ENCODE data around the gene SBF2. TPM values are rescaled to one million over a fixed set of nuclear protein-coding genes. Genes with fewer than 3 reads are reported as not detected.

SBF2 gene
- total RNA-seq, 1 donor from 2014 or later: 12.0 TPM

DNA sequence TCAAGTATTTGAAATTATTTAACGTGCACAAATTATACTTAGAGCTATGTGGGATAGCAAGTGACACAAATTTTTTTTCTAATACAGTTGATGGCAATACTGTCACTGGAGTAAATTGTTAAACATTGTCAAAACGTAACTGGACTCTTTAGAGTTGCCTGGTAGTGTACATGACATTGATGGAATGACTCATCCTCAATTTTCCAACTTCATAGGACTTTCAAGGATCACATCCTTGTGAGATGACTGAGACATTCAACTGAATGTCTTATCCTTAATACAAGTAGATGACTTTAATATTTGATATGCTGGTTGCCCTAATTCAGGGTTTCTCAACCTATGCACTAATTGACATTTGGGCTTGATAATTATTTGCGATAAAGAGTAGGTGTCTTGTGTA lies 320.1 kb downstream of the SBF2 start:
- no peaks in the 10 kb centered on the region for H3K9me3 Mint-ChIP-seq
- ChIA-PET CTCF (interaction anchor here (0.6 to 6.2 kb wide), 7 partner anchors 11 to 439 kb away, joined by 3 to 76 read pairs (median 5); no protein-coding TSS in a partner anchor), POLR2A (interaction anchor here (1.1 to 1.5 kb wide), 2 partner anchors 219 to 222 kb away, joined by 3 read pairs; no protein-coding TSS in a partner anchor)
- TF ChIP-seq, protein P1, sequence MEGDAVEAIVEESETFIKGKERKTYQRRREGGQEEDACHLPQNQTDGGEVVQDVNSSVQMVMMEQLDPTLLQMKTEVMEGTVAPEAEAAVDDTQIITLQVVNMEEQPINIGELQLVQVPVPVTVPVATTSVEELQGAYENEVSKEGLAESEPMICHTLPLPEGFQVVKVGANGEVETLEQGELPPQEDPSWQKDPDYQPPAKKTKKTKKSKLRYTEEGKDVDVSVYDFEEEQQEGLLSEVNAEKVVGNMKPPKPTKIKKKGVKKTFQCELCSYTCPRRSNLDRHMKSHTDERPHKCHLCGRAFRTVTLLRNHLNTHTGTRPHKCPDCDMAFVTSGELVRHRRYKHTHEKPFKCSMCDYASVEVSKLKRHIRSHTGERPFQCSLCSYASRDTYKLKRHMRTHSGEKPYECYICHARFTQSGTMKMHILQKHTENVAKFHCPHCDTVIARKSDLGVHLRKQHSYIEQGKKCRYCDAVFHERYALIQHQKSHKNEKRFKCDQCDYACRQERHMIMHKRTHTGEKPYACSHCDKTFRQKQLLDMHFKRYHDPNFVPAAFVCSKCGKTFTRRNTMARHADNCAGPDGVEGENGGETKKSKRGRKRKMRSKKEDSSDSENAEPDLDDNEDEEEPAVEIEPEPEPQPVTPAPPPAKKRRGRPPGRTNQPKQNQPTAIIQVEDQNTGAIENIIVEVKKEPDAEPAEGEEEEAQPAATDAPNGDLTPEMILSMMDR (IDR thresholded peaks at IDR 0.05): no peak
- DNase-seq (no peak), ATAC-seq (ENCODE audit: low read depth) (no peak)
- no peaks in the 10 kb centered on the region for H3K36me3 Mint-ChIP-seq (ENCODE audit: low read depth)
- H3K27ac Mint-ChIP-seq: no peak overlapping the region
- peaks cover 6% of the 10 kb centered on the region for H3K4me1 Mint-ChIP-seq
- intact Hi-C loops (cut with micrococcal nuclease): loop anchor here (1.0 to 10.0 kb wide), 8 partner anchors 103 to 809 kb away; no protein-coding TSS in a partner anchor
- no peak overlapping the region for H3K4me3 Mint-ChIP-seq
- no peaks in the 10 kb centered on the region for H3K27me3 Mint-ChIP-seq

DNA sequence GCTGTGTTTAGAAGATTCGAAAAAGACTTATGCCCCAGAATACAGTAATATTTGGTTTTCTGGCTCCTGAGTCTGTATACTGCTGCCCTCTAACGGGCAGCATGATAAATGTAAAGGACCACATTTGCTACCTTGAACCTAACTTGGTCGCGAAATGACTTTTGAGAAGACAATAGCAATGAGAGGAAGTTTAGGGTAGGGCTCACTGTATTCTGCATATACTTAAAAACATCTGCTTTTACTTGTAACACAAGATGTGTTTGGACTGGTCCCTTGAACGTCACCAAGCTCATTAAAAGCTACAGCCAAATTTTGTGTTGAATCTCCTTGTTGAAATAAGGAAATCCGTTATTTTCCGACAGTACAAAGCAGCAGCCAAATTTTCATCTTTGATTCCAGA lies 321.0 kb downstream of the SBF2 start:
- ChIA-PET CTCF (interaction anchor here (0.7 to 6.2 kb wide), 24 partner anchors 9 to 806 kb away, joined by 3 to 76 read pairs (median 4); partner anchors contain the start of gene ZNF143), POLR2A (interaction anchor here (1.1 to 1.7 kb wide), 4 partner anchors 215 to 335 kb away, joined by 3 to 18 read pairs (median 4); no protein-coding TSS in a partner anchor)
- DNase-seq (no peak), ATAC-seq (ENCODE audit: low read depth) (peak; percentile 66)
- H3K4me1 Mint-ChIP-seq: peaks cover 6% of the 10 kb centered on the region
- no peak overlapping the region for H3K4me3 Mint-ChIP-seq
- no peaks in the 10 kb centered on the region for H3K9me3 Mint-ChIP-seq
- intact Hi-C loops (cut with micrococcal nuclease): loop anchor here (1.0 to 10.0 kb wide), 8 partner anchors 104 to 808 kb away; no protein-coding TSS in a partner anchor
- TF ChIP-seq, protein P1 (IDR thresholded peaks at IDR 0.05): no peak
- no peaks in the 10 kb centered on the region for H3K27me3 Mint-ChIP-seq
- H3K27ac Mint-ChIP-seq: no peak overlapping the region
- no peaks in the 10 kb centered on the region for H3K36me3 Mint-ChIP-seq (ENCODE audit: low read depth)

- DNase-seq: no peak
- TF ChIP-seq, protein P1 (IDR thresholded peaks at IDR 0.05): no peak
- Mint-ChIP-seq H3K9me3 (no peaks in the 10 kb centered on the region), H3K36me3 (ENCODE audit: low read depth) (no peaks in the 10 kb centered on the region), H3K4me1 (peaks cover 6% of the 10 kb centered on the region), H3K4me3 (no peak overlapping the region), H3K27me3 (no peaks in the 10 kb centered on the region), H3K27ac (no peak overlapping the region)
- intact Hi-C loops (cut with micrococcal nuclease): loop anchor here (5.0 to 10.0 kb wide), 2 partner anchors 105 to 807 kb away; no protein-coding TSS in a partner anchor
- ChIA-PET POLR2A (interaction anchor here (0.6 to 1.7 kb wide), 3 partner anchors 16 to 336 kb away, joined by 3 to 18 read pairs (median 4); no protein-coding TSS in a partner anchor), CTCF (interaction anchor here (1.0 to 6.2 kb wide), 8 partner anchors 16 to 437 kb away, joined by 3 to 76 read pairs (median 4); no protein-coding TSS in a partner anchor)
- ATAC-seq (ENCODE audit: low read depth): no peak
Measured at GRCh38 chr11:9971894-9972293, 322.1 kb downstream of the SBF2 start.

GRCh38 chr11:9969068-9969467 lies 325.0 kb downstream of the SBF2 start:
- no peaks in the 10 kb centered on the region for H3K9me3 Mint-ChIP-seq

DNA sequence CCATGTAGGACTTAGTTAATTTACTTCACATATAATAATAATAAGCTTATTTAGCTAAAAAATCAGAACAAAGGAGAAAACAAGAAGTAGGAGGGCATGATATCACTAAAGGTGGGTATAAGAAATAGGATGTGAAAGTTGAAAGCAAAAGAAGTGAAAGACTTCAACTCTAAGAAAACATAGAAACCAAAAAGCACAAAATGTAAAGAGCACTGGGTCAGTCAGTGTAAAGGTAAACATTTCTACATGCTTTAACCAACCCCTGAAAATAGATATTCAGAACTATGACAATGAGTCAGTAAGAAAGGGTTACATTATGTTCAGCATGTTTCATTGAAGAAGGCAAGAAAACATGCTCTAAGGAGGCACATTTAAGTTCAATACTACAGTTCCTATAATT lies 331.3 kb downstream of the SBF2 start:
- TF ChIP-seq, protein P1 (IDR thresholded peaks at IDR 0.05): no peak
- Mint-ChIP-seq H3K27ac (peak overlapping the region; percentile 41), H3K9me3 (no peaks in the 10 kb centered on the region), H3K4me3 (no peak overlapping the region), H3K4me1 (peaks cover 14% of the 10 kb centered on the region), H3K36me3 (ENCODE audit: low read depth) (peaks cover 2% of the 10 kb centered on the region), H3K27me3 (no peaks in the 10 kb centered on the region)
- ChIA-PET CTCF (no interaction called here), POLR2A (interaction anchor here (0.7 kb wide), 1 partner anchor 24 kb away, joined by 3 read pairs; no protein-coding TSS in a partner anchor)
- intact Hi-C loops (cut with micrococcal nuclease): no loop called here
- ATAC-seq (ENCODE audit: low read depth) (peak; percentile 54), DNase-seq (no peak)

More at GRCh38 chr11:9969068-9969467, 325.0 kb downstream of the SBF2 start:
- H3K27ac Mint-ChIP-seq: no peak overlapping the region
- no peaks in the 10 kb centered on the region for H3K36me3 Mint-ChIP-seq (ENCODE audit: low read depth)
- DNase-seq: no peak
- no peak for ATAC-seq (ENCODE audit: low read depth)
- no peak overlapping the region for H3K4me3 Mint-ChIP-seq
- ChIA-PET POLR2A (no interaction called here), CTCF (interaction anchor here (6.2 kb wide), 1 partner anchor 209 kb away, joined by 76 read pairs; no protein-coding TSS in a partner anchor)
- H3K4me1 Mint-ChIP-seq: peaks cover 8% of the 10 kb centered on the region
- no peaks in the 10 kb centered on the region for H3K27me3 Mint-ChIP-seq
- TF ChIP-seq, protein P1 (IDR thresholded peaks at IDR 0.05): no peak
- intact Hi-C loops (cut with micrococcal nuclease): no loop called here
